Neural cell (in vitro differentiated cells): Measurements from ENCODE around the gene CALHM1.

Source experiments
- POLR2AphosphoS5 ChIP-seq: IDR thresholded peaks from 2 replicates; pipeline ENCODE4 v1.6.1; 2012
- TAF1 ChIP-seq: IDR thresholded peaks from 2 replicates; pipeline ENCODE4 v1.6.1; 2012; ENCODE audit warnings: low read depth
- TF ChIP-seq, protein P1 (sequence below): fragments of 450-650 bp; IDR thresholded peaks from 2 replicates; pipeline ENCODE4 v1.5.1; 2014; ENCODE audit warnings: antibody characterized with exemption, mild to moderate bottlenecking, moderate library complexity; ENCODE audit not compliant: poor library complexity, severe bottlenecking

DNA sequence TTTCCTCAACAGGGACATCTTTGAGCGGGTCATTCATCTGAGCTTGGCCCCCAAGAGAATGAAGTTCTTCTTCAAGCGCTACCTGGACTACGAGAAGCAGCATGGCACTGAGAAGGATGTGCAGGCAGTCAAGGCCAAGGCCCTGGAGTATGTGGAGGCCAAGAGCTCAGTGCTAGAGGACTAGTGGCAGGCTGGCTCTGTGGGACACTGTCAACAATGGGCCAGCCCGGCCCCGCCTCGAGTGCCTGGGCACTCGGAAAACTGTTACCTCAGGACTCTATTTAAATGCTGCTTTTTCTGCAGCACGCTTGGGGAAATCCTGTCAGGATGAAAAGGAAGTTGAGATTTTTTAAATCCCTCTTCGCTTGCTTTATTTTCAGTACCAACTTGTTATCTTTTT, 13.3 kb downstream of the CALHM1 start:
- TF ChIP-seq, protein P1, sequence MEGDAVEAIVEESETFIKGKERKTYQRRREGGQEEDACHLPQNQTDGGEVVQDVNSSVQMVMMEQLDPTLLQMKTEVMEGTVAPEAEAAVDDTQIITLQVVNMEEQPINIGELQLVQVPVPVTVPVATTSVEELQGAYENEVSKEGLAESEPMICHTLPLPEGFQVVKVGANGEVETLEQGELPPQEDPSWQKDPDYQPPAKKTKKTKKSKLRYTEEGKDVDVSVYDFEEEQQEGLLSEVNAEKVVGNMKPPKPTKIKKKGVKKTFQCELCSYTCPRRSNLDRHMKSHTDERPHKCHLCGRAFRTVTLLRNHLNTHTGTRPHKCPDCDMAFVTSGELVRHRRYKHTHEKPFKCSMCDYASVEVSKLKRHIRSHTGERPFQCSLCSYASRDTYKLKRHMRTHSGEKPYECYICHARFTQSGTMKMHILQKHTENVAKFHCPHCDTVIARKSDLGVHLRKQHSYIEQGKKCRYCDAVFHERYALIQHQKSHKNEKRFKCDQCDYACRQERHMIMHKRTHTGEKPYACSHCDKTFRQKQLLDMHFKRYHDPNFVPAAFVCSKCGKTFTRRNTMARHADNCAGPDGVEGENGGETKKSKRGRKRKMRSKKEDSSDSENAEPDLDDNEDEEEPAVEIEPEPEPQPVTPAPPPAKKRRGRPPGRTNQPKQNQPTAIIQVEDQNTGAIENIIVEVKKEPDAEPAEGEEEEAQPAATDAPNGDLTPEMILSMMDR = no peak
- TF ChIP-seq POLR2AphosphoS5 = no peak
- TF ChIP-seq TAF1 = no peak
